Amygdala (tissue), 56 donors: ENCODE data around the gene SLC37A2.
A peak's percentile ranks its signal among the peaks of the same experiment; 100 is the strongest.

ENCODE experiments used
- DNase-seq, 56 donors: peaks; one replicate each; lab custom pipeline; 2025; lab: John Stamatoyannopoulos, UW

Gene SLC37A2

GRCh38 chr11:125070699-125071254 is 7.7 kb downstream of the SLC37A2 start:
- peak in 16 of 56 donors; percentile 9 to 68 (median 24) for DNase-seq

DNA sequence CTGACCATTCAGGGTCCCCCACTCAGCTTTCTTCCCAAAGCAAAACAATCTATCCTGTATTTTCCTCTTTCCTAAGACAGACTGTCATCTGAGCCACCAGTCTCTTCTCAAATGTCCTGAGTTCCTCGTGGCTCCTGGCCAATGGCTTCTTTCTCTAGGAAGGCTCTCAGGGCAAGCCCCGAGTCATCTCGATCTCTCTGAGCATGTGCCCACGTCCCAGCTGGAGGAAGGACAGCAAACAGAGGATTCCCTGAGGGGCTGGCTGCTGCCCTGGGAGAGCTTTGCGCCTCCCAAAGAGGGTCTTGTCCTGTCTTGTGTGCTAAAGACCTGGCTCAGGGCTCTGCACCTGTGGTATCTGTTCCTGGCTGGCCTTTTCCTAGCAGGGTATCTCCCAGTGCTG is 8.3 kb downstream of the SLC37A2 start:
- no peak for DNase-seq

- DNase-seq: no peak
These were observed 8.7 kb downstream of the SLC37A2 start for GRCh38 chr11:125071846-125072217.

DNA sequence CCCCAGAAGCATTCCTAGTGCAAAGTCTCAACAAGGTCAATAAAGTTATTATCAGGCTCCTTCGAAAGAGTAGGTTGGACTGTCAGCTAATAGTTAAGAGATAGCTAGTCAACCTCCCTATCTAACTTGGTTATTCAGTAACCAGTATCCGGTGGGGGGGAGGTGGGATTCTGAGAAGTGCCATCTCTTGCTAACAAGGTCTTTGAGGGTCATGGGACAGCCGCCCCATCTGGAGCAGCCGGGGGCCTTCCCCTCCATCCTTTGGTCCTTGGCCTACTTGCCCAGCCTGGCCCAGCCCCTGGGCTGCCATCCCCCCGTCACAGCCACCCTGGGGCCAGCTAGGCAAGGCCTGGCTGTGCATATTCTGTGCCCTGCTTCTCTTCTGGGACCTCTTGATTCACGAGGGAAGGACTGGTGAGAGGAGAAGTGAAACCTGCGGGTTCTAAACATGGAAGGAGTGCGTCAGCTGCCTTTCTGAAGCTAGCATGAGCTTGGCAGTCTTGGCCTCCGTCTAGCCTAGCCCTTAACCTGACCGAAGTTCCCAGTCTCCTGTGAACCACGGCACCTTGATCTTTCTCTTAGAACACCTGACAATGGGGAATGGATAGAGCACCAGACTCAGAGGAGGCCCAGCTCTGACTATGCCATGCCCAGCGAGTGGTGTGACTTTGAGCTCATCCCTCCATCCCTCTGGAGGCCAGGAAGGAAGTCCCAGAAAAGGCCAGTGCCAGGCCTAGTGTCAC is 9.3 kb downstream of the SLC37A2 start:
- peak in 15 of 56 donors; percentile 7 to 61 (median 22) for DNase-seq

DNA sequence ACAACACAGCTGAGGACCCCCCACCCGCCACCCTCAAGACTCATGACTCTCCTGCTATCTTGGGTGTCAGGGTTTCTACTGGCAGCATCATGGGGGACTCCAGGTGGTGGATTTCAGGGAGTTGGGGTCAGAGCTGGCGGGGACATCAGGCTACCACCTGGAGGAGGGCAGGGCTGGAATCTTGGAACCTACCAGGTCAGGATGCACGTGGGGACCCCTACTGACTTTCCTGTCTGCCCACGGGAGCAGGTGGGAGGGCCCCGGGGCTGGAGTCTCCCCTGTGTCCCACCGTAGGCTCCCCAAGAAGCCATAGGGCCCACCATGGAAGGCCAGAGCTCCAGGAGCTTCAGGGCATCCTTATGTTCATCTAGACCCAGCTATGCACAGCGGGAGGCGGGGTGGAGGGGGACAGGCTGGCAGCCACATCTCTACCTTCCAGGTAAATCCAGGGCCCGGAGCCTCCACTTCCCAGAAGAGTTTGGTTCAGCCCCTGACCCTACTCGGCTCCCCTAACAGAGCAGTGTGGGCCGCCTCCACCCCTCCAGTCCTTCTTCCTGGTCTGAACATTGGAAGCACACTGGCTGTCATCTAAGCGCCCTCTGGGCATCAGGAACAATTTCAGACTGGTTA is 10.0 kb downstream of the SLC37A2 start:
- DNase-seq: no peak

- DNase-seq: no peak
These were observed 10.7 kb downstream of the SLC37A2 start for GRCh38 chr11:125073616-125074483.

DNA sequence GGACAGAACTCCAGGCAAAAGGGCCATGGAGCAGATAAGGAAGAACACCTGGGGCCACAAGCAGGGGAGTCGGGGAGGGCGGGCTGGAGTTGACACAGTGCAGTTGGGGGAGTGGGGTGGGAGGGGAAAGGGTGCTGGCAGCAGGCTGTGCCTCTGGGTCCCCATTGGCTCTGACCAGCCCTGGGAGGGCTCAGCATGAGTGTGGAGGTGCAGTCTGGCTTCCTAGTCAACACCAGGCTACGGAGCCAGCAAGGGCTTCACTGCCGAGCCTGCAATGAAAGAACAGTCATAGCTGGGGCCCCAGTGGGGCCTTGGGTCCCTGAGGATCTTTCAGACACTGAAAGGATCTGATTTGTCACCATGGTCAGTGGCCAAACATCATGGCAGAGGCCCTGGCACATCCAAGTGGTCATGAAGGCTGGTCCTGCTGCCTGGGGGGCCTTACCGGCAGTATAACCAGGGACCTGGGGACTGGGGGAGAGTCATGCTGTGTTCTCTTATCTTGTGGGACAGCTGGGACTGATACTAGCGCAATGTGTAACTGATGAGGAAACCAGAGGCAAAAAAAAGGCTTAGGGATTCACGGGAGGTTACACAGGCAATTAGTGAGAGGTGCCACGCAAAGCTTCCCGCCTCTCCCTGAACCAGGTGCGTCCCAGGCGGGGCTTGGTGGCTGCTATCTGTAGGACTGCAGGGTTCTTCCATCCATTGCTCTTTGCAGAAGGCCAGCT is 11.6 kb downstream of the SLC37A2 start:
- no peak for DNase-seq

- no peak for DNase-seq
These were observed 12.1 kb downstream of the SLC37A2 start for GRCh38 chr11:125075242-125075625.

DNA sequence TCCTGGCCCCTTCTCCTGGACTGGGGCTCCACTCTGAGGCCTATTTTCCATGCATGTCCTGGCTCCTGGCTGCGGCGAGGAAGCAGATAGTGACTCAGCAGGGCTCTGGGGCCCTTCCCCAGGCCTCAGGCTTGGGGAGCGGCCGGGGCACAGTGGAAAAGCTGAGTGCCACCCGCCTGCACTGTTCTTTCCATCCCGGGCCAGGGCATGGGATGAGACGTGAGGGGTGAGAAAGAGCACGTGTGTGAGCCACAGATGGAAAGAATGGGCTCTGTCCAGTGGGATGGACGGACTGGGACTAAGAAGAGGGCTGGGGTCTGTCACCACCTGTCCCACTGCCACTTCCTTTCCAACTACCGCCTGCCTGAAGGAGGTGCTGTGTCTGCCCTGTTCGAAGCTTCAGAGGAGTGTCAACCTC is 12.8 kb downstream of the SLC37A2 start:
- DNase-seq: no peak

- DNase-seq: no peak
These were observed 13.4 kb downstream of the SLC37A2 start for GRCh38 chr11:125076378-125076945.

GRCh38 chr11:125078016-125078415 is 14.9 kb downstream of the SLC37A2 start:
- no peak for DNase-seq

DNA sequence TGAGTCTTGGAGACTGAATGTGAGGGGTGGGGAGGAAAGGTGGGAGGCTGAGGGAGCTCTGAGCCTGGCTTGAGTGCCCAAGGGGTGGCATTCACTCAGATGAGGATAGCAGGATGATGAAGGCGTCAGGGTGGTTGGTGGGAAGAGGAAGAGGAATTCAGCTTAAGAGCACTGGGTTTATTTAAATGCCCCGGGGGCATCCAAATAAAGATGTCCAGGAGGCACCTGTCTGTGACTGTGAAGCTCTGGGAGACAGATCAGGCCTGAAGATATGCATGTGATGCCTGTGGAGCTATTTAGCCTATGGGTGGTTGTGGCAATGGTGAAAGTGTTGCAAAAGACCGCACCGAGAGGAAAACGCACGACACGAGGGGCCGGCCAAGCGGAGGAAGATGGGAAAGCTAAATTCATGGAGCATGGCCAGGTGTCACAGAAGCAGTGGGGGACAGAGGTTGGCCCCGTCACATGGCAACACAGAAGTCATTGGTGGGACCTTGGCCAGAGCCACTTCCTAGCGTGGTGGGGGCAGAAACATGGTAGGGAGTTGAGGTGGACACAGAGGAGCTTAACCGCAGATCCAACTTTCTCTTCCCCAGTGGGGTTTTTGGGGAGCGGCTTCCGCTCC is 15.5 kb downstream of the SLC37A2 start:
- DNase-seq: no peak

- no peak for DNase-seq
These were observed 16.2 kb downstream of the SLC37A2 start for GRCh38 chr11:125079151-125079877.

DNA sequence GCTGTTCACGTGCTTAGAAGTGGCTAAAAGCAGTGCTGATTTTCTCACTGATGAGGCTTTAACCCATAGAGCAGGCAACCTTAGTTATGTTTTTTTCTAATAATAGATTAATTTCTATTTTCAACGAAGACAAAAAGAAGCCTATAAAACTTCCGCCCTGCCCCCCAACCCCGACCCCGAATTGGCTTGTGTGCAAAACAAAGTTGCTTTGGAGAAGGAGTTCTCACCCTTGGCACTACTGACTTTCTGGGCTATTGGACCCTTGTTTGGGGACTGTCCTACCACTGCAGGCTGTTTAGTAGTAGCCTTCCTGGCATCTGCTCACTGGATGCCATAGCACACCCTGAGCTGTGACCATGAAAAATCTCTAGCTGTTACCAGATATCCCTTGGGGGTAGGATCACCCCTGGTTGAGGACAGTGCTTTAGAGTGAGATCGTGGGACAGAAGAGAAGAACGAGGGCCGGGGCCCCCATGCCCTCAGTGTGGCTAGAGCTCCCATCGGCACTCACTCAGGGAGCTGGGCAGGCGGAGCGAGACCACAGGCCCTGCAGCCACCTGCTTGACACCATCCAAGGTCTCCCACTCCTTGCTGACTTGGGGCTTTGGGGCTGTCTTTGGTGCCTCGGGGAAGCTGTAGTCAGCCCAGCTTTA is 16.9 kb downstream of the SLC37A2 start:
- no peak for DNase-seq

DNA sequence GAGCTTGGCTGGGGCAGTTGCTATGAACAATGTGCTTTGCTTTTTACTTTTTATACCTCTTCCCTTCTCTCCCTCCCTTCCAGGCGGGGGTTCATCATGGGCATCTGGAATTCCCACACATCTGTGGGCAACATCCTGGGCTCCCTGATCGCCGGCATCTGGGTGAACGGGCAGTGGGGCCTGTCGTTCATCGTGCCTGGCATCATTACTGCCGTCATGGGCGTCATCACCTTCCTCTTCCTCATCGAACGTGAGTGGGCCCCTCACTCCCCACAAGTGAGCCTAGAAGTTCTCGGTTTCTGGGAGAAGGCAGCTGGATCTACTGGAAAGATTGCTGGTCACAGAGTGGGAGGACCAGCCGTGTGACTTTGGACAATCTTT is 17.4 kb downstream of the SLC37A2 start:
- no peak for DNase-seq

- no peak for DNase-seq
These were observed 18.1 kb downstream of the SLC37A2 start for GRCh38 chr11:125081098-125081798.

DNA sequence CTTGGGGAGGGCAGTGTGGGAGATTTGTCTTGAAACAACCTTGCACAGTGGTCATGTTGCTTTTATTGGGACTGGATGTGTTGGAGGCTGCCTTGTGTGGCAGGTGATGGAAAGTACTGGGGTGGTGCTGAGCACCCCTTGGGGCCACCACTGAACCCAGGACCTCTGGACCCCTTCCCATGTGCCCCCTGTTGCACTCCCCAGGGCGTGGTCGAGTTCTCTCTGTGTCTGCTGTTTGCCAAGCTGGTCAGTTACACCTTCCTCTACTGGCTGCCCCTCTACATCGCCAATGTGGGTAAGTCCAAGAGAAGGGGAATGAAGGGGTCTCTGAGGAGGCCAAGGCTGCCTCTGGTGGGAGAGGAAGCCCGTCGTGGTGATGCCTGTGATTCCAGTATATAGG is 18.9 kb downstream of the SLC37A2 start:
- DNase-seq: no peak
